GM19193 (cell line): ENCODE results near the gene PGP.

Experiments used
- POLR2A ChIP-seq: IDR thresholded peaks from 4 replicates; pipeline ENCODE4 v1.6.1; 2011; ENCODE audit not compliant: insufficient read depth, insufficient read length; ENCODE audit errors: extremely low read depth

Gene PGP, protein sequence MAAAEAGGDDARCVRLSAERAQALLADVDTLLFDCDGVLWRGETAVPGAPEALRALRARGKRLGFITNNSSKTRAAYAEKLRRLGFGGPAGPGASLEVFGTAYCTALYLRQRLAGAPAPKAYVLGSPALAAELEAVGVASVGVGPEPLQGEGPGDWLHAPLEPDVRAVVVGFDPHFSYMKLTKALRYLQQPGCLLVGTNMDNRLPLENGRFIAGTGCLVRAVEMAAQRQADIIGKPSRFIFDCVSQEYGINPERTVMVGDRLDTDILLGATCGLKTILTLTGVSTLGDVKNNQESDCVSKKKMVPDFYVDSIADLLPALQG

DNA sequence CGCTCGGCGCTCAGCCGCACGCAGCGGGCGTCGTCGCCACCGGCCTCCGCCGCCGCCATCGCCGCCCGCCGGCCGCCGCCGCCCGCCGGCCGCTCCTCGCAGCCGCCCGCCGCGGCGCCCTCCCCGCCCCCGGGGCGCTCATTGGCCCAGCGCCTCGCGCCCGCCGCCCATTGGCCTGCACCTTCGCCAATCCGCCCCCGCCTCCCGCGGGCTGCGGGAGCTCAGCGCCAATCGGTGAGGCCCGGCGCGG is at the start of gene PGP:
PGP (minus strand) TSS at position 122 of the 250 bp plus-strand sequence; CDS start at position 59, 63 bp downstream.
- TF ChIP-seq POLR2A, result no peak

GRCh38 chr16:2260250-2260649 is 45.6 kb upstream of the PGP start:
- no peak for TF ChIP-seq POLR2A

DNA sequence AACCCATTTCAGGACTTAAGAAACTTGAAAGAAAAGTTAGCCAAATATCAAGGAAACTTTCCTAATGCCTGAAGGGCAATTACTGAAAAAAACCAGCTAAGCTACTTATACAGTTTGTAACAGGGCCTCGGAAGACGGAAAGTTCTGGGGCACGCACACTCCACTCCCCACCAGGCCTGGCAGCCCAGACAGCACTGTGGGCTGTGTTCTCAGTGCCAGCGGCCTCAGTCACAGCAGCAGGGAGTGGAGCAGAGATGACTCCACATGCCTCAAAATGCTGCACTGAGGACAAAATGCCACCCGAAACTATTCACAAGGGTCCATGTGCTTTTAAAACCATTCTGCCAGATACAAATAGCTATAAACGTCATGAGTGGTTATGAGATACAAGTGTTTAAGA is 43.1 kb upstream of the PGP start:
- TF ChIP-seq POLR2A, result no peak

DNA sequence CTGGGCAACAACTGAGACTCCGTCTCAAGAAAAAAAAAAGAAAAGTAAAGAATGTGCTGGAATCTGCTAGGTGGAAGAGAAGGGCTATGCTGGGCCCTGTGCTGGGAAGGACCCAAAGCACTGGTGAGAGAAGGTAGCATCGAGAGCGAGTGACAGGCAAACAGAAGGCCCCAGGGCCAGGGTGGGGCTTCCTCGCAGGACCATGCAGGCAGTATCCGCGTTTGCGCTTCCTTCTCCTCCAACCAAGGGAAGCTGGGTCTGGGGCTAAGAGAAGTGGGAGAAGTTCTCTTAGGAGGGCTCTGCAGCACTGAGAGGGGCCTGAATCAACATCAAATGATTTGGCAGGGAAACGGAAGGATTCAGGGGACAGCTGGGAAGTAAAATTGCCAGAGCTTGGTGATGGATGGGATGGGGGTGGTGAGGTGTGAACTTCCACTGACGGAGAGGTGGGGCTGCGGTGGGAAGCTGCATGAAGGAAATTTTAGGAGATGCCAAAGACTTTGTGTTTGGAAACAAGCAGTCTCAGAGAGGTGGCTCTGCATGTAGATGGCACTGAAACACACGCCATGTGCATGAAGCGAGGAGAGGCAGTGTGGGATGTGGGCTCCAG is 42.0 kb upstream of the PGP start:
- TF ChIP-seq POLR2A, result no peak

GRCh38 chr16:2253293-2253692 is 38.7 kb upstream of the PGP start:
- TF ChIP-seq POLR2A, result no peak

- TF ChIP-seq POLR2A, result no peak
Observed at GRCh38 chr16:2252806-2253148, 38.1 kb upstream of the PGP start.

DNA sequence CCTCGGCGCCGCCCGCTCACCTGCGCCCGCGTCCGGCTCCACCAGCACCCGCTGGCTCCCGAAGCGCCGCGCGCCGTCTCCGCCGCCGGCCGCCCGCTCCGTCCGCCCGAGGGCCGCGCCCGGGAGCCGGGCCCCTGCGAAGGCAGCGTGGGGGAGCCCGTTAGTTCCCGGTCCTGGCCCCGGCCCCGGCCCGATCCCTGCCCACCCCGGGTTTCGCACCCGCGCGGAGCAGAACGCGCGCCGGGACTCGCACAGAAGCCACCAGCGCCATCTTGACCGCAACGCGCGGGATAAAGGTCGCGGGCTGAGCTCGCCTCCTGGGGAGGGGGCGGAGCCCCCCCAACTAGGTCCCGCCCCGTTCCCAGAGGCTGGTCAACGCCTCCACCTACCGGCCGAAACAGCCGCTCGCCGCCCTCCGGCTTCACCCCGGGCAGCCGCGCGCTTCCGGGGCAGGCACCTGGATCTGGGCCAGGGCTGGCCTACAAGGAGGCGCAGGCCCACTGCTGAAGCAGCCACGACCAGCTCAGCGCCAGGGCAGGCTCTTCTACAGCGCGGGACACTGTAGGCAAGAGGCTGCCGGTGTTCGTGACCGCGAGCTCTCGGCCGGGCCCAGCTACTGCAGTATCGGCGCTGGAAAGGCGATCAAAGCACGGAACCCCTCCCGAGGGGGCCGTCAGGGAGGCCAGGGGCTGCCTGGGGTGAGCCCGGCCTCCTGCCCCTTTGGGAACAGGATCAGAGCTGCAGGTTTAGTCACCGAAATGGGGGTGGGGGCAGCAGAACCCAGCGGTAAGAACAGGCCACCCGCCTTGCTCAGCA is 36.9 kb upstream of the PGP start, which contains the start of gene ECI1:
ECI1 (minus strand) TSS at position 292 of the 816 bp plus-strand sequence; CDS start at position 271, 21 bp downstream.
- TF ChIP-seq POLR2A, result peak; percentile 86

- TF ChIP-seq POLR2A, result no peak
Observed at GRCh38 chr16:2250652-2251295, 36.1 kb upstream of the PGP start.

- no peak for TF ChIP-seq POLR2A
Observed at GRCh38 chr16:2246301-2246885, 31.8 kb upstream of the PGP start.

- TF ChIP-seq POLR2A, result no peak
Observed at GRCh38 chr16:2244926-2245795, 30.5 kb upstream of the PGP start.

- no peak for TF ChIP-seq POLR2A
Observed at GRCh38 chr16:2244301-2244700, 29.7 kb upstream of the PGP start.

DNA sequence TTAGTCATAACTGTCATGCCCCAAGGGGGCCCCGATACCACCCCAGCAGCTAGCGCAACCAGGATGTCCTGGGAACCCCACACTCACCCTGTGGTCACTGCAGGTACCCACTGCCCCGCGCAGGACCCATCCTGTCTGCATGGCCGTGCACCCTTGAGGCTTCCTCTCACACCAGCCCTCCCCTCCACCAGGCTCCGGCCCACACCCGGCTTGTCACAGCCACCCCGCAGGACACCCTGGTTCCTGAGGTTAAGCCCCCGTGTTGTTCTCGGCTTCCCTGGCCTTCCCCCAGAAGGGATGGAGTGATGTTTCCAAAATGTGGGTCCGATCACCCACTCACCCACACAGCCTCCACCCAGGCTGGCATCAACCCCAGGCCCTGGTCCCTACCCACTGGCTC is 29.1 kb upstream of the PGP start:
- TF ChIP-seq POLR2A, result no peak

- TF ChIP-seq POLR2A, result no peak
Observed at GRCh38 chr16:2243031-2243528, 28.4 kb upstream of the PGP start.

DNA sequence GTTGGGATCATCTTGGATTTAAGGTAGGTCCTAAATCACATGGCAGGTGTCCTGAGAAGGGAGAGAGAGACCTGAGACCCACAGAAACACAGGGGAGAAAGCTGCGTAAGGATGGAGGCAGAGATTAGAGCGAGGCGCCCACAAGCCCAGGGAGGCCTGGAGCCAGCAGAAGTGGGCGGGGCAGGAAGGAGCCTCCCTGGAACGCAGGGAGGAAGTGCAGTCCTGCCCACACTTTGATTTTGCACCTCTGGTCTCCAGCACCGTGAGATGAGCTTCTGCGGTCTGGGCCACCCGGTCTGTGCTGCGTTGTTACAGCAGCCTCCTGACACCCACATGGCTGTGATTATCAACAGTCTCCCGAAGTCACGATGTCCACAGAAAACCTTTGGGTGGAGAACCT is 28.0 kb upstream of the PGP start:
- TF ChIP-seq POLR2A, result no peak
